Breast epithelium (tissue), 4 donors: Measurements from ENCODE around the gene FAM163A. TPM values are rescaled to one million over a fixed set of nuclear protein-coding genes. Genes with fewer than 3 reads are reported as not detected.
"Not testable (repeated sequence)": the region's sequence is repeated elsewhere in the genome, so short reads cannot be mapped to it uniquely, and the experiment has no call there.

Source experiments
- DNase-seq, 2 donors: peaks; one replicate each; pipeline ENCODE4 v3.0.0-alpha.2; 2019; ENCODE audit warnings: low spot score in 2 of 2
- H3K27ac ChIP-seq, 2 donors: fragments of 200-600 bp; sonication (generic) in 1 of 2; one replicate each; pipeline ENCODE4 v1.5.1; 2016 to 2019; ENCODE audit warnings: mild to moderate bottlenecking in 1 of 2
- H3K27me3 ChIP-seq, 2 donors: fragments of 200-600 bp; sonication (generic) in 1 of 2; one replicate each; pipeline versions ENCODE4 v1.5.1 to v1.6.0; 2017 to 2019; ENCODE audit warnings: control low read depth in 1 of 2, mild to moderate bottlenecking in 1 of 2
- H3K36me3 ChIP-seq: fragments of 200-600 bp; one replicate; pipeline ENCODE4 v1.5.1; 2019
- H3K4me1 ChIP-seq, 2 donors: fragments of 200-600 bp; sonication (generic); one replicate each; pipeline ENCODE4 v1.5.1; 2016 to 2019; ENCODE audit warnings: control low read depth in 1 of 2
- H3K4me3 ChIP-seq, 3 donors: fragments of 200-600 bp; sonication (generic); 1 replicate in 2 of 3; 2 replicates in 1 of 3; pipeline ENCODE4 v1.5.1; 2016 to 2019; ENCODE audit warnings: mild to moderate bottlenecking in 3 of 3, moderate library complexity in 2 of 3
- H3K9me3 ChIP-seq, 2 donors: fragments of 200-600 bp; sonication (generic) in 1 of 2; one replicate each; pipeline ENCODE4 v1.5.1; 2016 to 2019; ENCODE audit warnings: control low read depth in 1 of 2
- CTCF ChIP-seq, 3 donors: fragments of 450-650 bp; IDR thresholded peaks; one replicate each; pipeline ENCODE4 v1.5.1; 2016 to 2017; ENCODE audit warnings: antibody characterized with exemption in 3 of 3, mild to moderate bottlenecking in 3 of 3, moderate library complexity in 3 of 3
- POLR2A ChIP-seq: fragments of 450-650 bp; IDR thresholded peaks from one replicate; pipeline ENCODE4 v1.6.1; 2016; ENCODE audit warnings: antibody characterized with exemption, mild to moderate bottlenecking, moderate library complexity
- POLR2AphosphoS5 ChIP-seq, 3 donors: sonication (generic); formaldehyde crosslinking; IDR thresholded peaks; one replicate each; pipeline ENCODE4 v1.6.1; 2017; ENCODE audit warnings: antibody characterized with exemption in 3 of 3
- intact Hi-C: fragments of 100-400 bp; cut with DNase I; formaldehyde crosslinking; loops from one replicate; pipeline ENCODE4 v1.15.1; 2023; ENCODE audit warnings: low total_unique reads
- total RNA-seq, 3 donors: library from RNA; depleted of rRNA; stranded (reverse); fragments of >200 nt; gene quantifications; one replicate each; pipeline ENCODE4 v1.1.0, GENCODE V29; 2016

FAM163A gene
- total RNA-seq, 3 donors from 2014 or later = not detected

- no peak overlapping the region for H3K4me3 ChIP-seq
- no peak overlapping the region for H3K27ac ChIP-seq
- no peaks in the 10 kb centered on the region for H3K36me3 ChIP-seq
- no peaks in the 10 kb centered on the region for H3K27me3 ChIP-seq
- H3K9me3 ChIP-seq = no peaks in the 10 kb centered on the region
- no peaks in the 10 kb centered on the region for H3K4me1 ChIP-seq
- intact Hi-C loops = no loop called here
- TF ChIP-seq CTCF (IDR thresholded peaks at IDR 0.05) (no peak), POLR2A (no peak), POLR2AphosphoS5 (IDR thresholded peaks at IDR 0.05) (no peak)
- no peak for DNase-seq
Measured at GRCh38 chr1:179828554-179829110, 85.5 kb downstream of the FAM163A start.

GRCh38 chr1:179831225-179831624 is 88.1 kb downstream of the FAM163A start:
- Histone ChIP-seq H3K27me3 (no peaks in the 10 kb centered on the region), H3K36me3 (no peaks in the 10 kb centered on the region), H3K4me3 (no peak overlapping the region), H3K9me3 (no peaks in the 10 kb centered on the region), H3K27ac (no peak overlapping the region), H3K4me1 (no peaks in the 10 kb centered on the region)
- TF ChIP-seq POLR2AphosphoS5 (IDR thresholded peaks at IDR 0.05) (no peak), POLR2A (no peak), CTCF (IDR thresholded peaks at IDR 0.05) (no peak)
- intact Hi-C loops = no loop called here
- no peak for DNase-seq

GRCh38 chr1:179831852-179832699 is 89.0 kb downstream of the FAM163A start:
- H3K27me3 ChIP-seq = no peaks in the 10 kb centered on the region
- no peaks in the 10 kb centered on the region for H3K9me3 ChIP-seq
- intact Hi-C loops = no loop called here
- no peaks in the 10 kb centered on the region for H3K36me3 ChIP-seq
- DNase-seq = no peak
- no peaks in the 10 kb centered on the region for H3K4me1 ChIP-seq
- TF ChIP-seq POLR2A = no peak
- no peak for TF ChIP-seq POLR2AphosphoS5 (IDR thresholded peaks at IDR 0.05)
- TF ChIP-seq CTCF (IDR thresholded peaks at IDR 0.05) = no peak
- H3K4me3 ChIP-seq = no peak overlapping the region
- H3K27ac ChIP-seq = no peak overlapping the region

- intact Hi-C loops, H3K4me1 ChIP-seq, H3K27me3 ChIP-seq, H3K4me3 ChIP-seq, H3K9me3 ChIP-seq, H3K27ac ChIP-seq, DNase-seq, H3K36me3 ChIP-seq: not testable (repeated sequence)
Measured at GRCh38 chr1:179836686-179837445, 93.8 kb downstream of the FAM163A start.

GRCh38 chr1:179840107-179840506 is 97.0 kb downstream of the FAM163A start:
- no peaks in the 10 kb centered on the region for H3K27me3 ChIP-seq
- H3K27ac ChIP-seq = no peak overlapping the region
- no peaks in the 10 kb centered on the region for H3K9me3 ChIP-seq
- intact Hi-C loops = no loop called here
- H3K4me3 ChIP-seq = no peak overlapping the region
- TF ChIP-seq POLR2A (no peak), POLR2AphosphoS5 (IDR thresholded peaks at IDR 0.05) (no peak), CTCF (IDR thresholded peaks at IDR 0.05) (no peak)
- no peaks in the 10 kb centered on the region for H3K36me3 ChIP-seq
- DNase-seq = no peak
- H3K4me1 ChIP-seq = no peaks in the 10 kb centered on the region
